ENCODE results near the gene XRN2. TPM values are rescaled to one million over a fixed set of nuclear protein-coding genes. Genes with fewer than 3 reads are reported as not detected.

Gene XRN2
- polyA plus RNA-seq, 4 donors = 21.9 to 51.2 (median 26.3) TPM

DNA sequence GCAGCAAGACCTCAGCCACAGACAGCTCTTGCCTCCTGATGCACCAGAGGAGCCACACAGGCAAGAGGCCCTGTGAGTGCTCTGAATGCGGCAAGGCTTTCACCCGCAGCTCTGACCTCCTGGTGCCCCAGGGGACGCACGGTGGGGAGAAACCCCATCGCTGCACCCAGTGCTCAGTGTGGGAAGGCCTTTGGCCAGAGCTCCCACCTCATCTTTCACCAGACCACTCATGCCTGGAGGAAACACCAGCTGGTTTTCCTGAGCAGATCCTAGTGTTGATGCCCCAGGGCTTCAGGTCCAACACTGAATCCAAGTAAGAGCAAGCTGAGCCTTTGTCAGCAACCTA lies 37.0 kb upstream of the XRN2 start:
- H3K36me3 ChIP-seq (ENCODE audit: control insufficient read depth in 3 of 3, insufficient read depth in 2 of 3, low read depth in 1 of 3, low read length in 3 of 3) = no peaks in the 10 kb centered on the region
- DNase-seq (no peak), FAIRE-seq (no peak)
- 91 to 100% (median 91%) methylated on average over 5 of the region's 5 CpGs for WGBS, 3 donors
- no peak overlapping the region for H3K27ac ChIP-seq (ENCODE audit: low read depth in 1 of 3, low read length in 2 of 3)
- no peaks in the 10 kb centered on the region for H3K9me3 ChIP-seq (ENCODE audit: control insufficient read depth in 2 of 2, insufficient read depth in 1 of 2, low read depth in 1 of 2, low read length in 1 of 2)
- H3K4me3 ChIP-seq (ENCODE audit: low read depth in 1 of 3, low read length in 3 of 3) = no peak overlapping the region
- peaks cover 0 to 2% (median 0%) of the 10 kb centered on the region in 3 donors for H3K27me3 ChIP-seq (ENCODE audit: control insufficient read depth in 3 of 3, insufficient read depth in 3 of 3, low read length in 3 of 3)
- H3K4me1 ChIP-seq (ENCODE audit: control insufficient read depth in 3 of 3, insufficient read depth in 2 of 3, low read depth in 1 of 3, low read length in 2 of 3) = no peaks in the 10 kb centered on the region

- peaks cover 0 to 2% (median 0%) of the 10 kb centered on the region in 3 donors for H3K27me3 ChIP-seq (ENCODE audit: control insufficient read depth in 3 of 3, insufficient read depth in 3 of 3, low read length in 3 of 3)
- no peak overlapping the region for H3K4me3 ChIP-seq (ENCODE audit: low read depth in 1 of 3, low read length in 3 of 3)
- H3K9me3 ChIP-seq (ENCODE audit: control insufficient read depth in 2 of 2, insufficient read depth in 1 of 2, low read depth in 1 of 2, low read length in 1 of 2) = no peaks in the 10 kb centered on the region
- no peak overlapping the region for H3K27ac ChIP-seq (ENCODE audit: low read depth in 1 of 3, low read length in 2 of 3)
- 47 to 54% (median 50%) methylated on average over 2 of the region's 2 CpGs for WGBS, 3 donors
- DNase-seq (no peak), FAIRE-seq (no peak)
- no peaks in the 10 kb centered on the region for H3K4me1 ChIP-seq (ENCODE audit: control insufficient read depth in 3 of 3, insufficient read depth in 2 of 3, low read depth in 1 of 3, low read length in 2 of 3)
- no peaks in the 10 kb centered on the region for H3K36me3 ChIP-seq (ENCODE audit: control insufficient read depth in 3 of 3, insufficient read depth in 2 of 3, low read depth in 1 of 3, low read length in 3 of 3)
Measured at GRCh38 chr20:21269772-21270171, 33.4 kb upstream of the XRN2 start.

DNA sequence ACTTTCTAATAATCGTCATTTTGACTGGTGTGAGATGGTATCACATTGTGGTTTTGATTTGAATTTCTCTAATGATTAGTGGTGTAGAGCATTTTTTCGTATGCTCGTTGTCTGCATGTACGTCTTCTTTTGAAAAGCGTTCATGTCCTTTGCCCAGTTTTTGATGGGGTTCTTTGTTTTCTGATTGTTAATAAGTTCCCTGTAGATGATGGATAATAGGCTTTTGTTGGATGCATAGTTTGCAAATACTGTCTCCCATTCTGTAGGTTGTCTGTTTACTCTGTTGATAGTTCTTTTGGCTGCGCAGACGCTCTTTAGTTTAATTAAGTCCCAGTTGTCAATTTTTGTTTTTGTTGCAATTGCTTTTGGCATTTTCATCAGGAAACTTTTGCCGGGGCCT lies 32.3 kb upstream of the XRN2 start:
- Histone ChIP-seq H3K4me3 (ENCODE audit: low read depth in 1 of 3, low read length in 3 of 3) (no peak overlapping the region), H3K36me3 (ENCODE audit: control insufficient read depth in 3 of 3, insufficient read depth in 2 of 3, low read depth in 1 of 3, low read length in 3 of 3) (no peaks in the 10 kb centered on the region), H3K4me1 (ENCODE audit: control insufficient read depth in 3 of 3, insufficient read depth in 2 of 3, low read depth in 1 of 3, low read length in 2 of 3) (no peaks in the 10 kb centered on the region), H3K27me3 (ENCODE audit: control insufficient read depth in 3 of 3, insufficient read depth in 3 of 3, low read length in 3 of 3) (peaks cover 0 to 2% (median 0%) of the 10 kb centered on the region in 3 donors), H3K27ac (ENCODE audit: low read depth in 1 of 3, low read length in 2 of 3) (no peak overlapping the region), H3K9me3 (ENCODE audit: control insufficient read depth in 2 of 2, insufficient read depth in 1 of 2, low read depth in 1 of 2, low read length in 1 of 2) (no peaks in the 10 kb centered on the region)
- DNase-seq = no peak
- FAIRE-seq = no peak
- 69 to 87% (median 85%) methylated on average over 8 of the region's 8 CpGs for WGBS, 3 donors

- H3K27me3 ChIP-seq (ENCODE audit: control insufficient read depth in 3 of 3, insufficient read depth in 3 of 3, low read length in 3 of 3) = peaks cover 0 to 2% (median 0%) of the 10 kb centered on the region in 3 donors
Measured at GRCh38 chr20:21272279-21272678, 30.9 kb upstream of the XRN2 start.

GRCh38 chr20:21272679-21273078 lies 30.5 kb upstream of the XRN2 start:
- WGBS, 3 donors = 78 to 85% (median 78%) methylated on average over 3 of the region's 3 CpGs
- Histone ChIP-seq H3K36me3 (ENCODE audit: control insufficient read depth in 3 of 3, insufficient read depth in 2 of 3, low read depth in 1 of 3, low read length in 3 of 3) (no peaks in the 10 kb centered on the region), H3K4me1 (ENCODE audit: control insufficient read depth in 3 of 3, insufficient read depth in 2 of 3, low read depth in 1 of 3, low read length in 2 of 3) (no peaks in the 10 kb centered on the region), H3K9me3 (ENCODE audit: control insufficient read depth in 2 of 2, insufficient read depth in 1 of 2, low read depth in 1 of 2, low read length in 1 of 2) (no peaks in the 10 kb centered on the region), H3K4me3 (ENCODE audit: low read depth in 1 of 3, low read length in 3 of 3) (no peak overlapping the region), H3K27ac (ENCODE audit: low read depth in 1 of 3, low read length in 2 of 3) (no peak overlapping the region), H3K27me3 (ENCODE audit: control insufficient read depth in 3 of 3, insufficient read depth in 3 of 3, low read length in 3 of 3) (peaks cover 0 to 2% (median 0%) of the 10 kb centered on the region in 3 donors)
- no peak for FAIRE-seq
- no peak for DNase-seq

More at GRCh38 chr20:21272279-21272678, 30.9 kb upstream of the XRN2 start:
- no peak for FAIRE-seq
- no peak overlapping the region for H3K27ac ChIP-seq (ENCODE audit: low read depth in 1 of 3, low read length in 2 of 3)
- no peaks in the 10 kb centered on the region for H3K4me1 ChIP-seq (ENCODE audit: control insufficient read depth in 3 of 3, insufficient read depth in 2 of 3, low read depth in 1 of 3, low read length in 2 of 3)
- DNase-seq = no peak
- H3K9me3 ChIP-seq (ENCODE audit: control insufficient read depth in 2 of 2, insufficient read depth in 1 of 2, low read depth in 1 of 2, low read length in 1 of 2) = no peaks in the 10 kb centered on the region
- no peaks in the 10 kb centered on the region for H3K36me3 ChIP-seq (ENCODE audit: control insufficient read depth in 3 of 3, insufficient read depth in 2 of 3, low read depth in 1 of 3, low read length in 3 of 3)
- no peak overlapping the region for H3K4me3 ChIP-seq (ENCODE audit: low read depth in 1 of 3, low read length in 3 of 3)

- Histone ChIP-seq H3K36me3 (ENCODE audit: control insufficient read depth in 3 of 3, insufficient read depth in 2 of 3, low read depth in 1 of 3, low read length in 3 of 3) (no peaks in the 10 kb centered on the region), H3K4me3 (ENCODE audit: low read depth in 1 of 3, low read length in 3 of 3) (no peak overlapping the region), H3K27me3 (ENCODE audit: control insufficient read depth in 3 of 3, insufficient read depth in 3 of 3, low read length in 3 of 3) (peaks cover 0 to 2% (median 0%) of the 10 kb centered on the region in 3 donors), H3K4me1 (ENCODE audit: control insufficient read depth in 3 of 3, insufficient read depth in 2 of 3, low read depth in 1 of 3, low read length in 2 of 3) (no peaks in the 10 kb centered on the region), H3K9me3 (ENCODE audit: control insufficient read depth in 2 of 2, insufficient read depth in 1 of 2, low read depth in 1 of 2, low read length in 1 of 2) (no peaks in the 10 kb centered on the region), H3K27ac (ENCODE audit: low read depth in 1 of 3, low read length in 2 of 3) (no peak overlapping the region)
- no peak for FAIRE-seq
- WGBS, 3 donors = 81 to 86% (median 83%) methylated on average over 8 of the region's 8 CpGs
- DNase-seq = no peak
Measured at GRCh38 chr20:21273755-21274386, 29.3 kb upstream of the XRN2 start.

DNA sequence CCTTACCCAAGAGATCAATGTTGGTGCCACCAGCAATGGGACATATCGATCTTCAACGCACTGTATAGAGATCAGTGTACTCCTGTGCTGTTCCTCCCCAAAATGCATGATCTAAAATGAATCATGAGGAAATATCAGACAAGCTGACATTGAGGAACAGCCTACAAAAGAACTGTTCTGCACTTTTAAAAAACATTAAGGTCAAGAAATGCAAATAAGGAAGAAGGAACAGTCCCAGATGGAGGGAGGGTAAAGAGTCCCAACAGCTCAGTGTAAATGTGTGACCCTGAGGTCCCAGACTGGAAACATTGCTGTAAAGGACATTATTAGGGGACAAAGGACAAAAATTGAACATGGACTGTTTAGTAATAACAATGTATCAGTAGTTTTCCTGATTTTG lies 24.3 kb upstream of the XRN2 start:
- Histone ChIP-seq H3K27ac (ENCODE audit: low read depth in 1 of 3, low read length in 2 of 3) (no peak overlapping the region), H3K4me1 (ENCODE audit: control insufficient read depth in 3 of 3, insufficient read depth in 2 of 3, low read depth in 1 of 3, low read length in 2 of 3) (peaks cover 0 to 3% (median 0%) of the 10 kb centered on the region in 3 donors), H3K4me3 (ENCODE audit: low read depth in 1 of 3, low read length in 3 of 3) (no peak overlapping the region), H3K9me3 (ENCODE audit: control insufficient read depth in 2 of 2, insufficient read depth in 1 of 2, low read depth in 1 of 2, low read length in 1 of 2) (no peaks in the 10 kb centered on the region), H3K36me3 (ENCODE audit: control insufficient read depth in 3 of 3, insufficient read depth in 2 of 3, low read depth in 1 of 3, low read length in 3 of 3) (no peaks in the 10 kb centered on the region), H3K27me3 (ENCODE audit: control insufficient read depth in 3 of 3, insufficient read depth in 3 of 3, low read length in 3 of 3) (no peaks in the 10 kb centered on the region)
- no peak for FAIRE-seq
- WGBS, 3 donors = 95 to 98% (median 97%) methylated on average over 2 of the region's 2 CpGs
- DNase-seq = no peak

- DNase-seq (no peak), FAIRE-seq (no peak)
- no peak overlapping the region for H3K4me3 ChIP-seq (ENCODE audit: low read depth in 1 of 3, low read length in 3 of 3)
- no peaks in the 10 kb centered on the region for H3K27me3 ChIP-seq (ENCODE audit: control insufficient read depth in 3 of 3, insufficient read depth in 3 of 3, low read length in 3 of 3)
- H3K9me3 ChIP-seq (ENCODE audit: control insufficient read depth in 2 of 2, insufficient read depth in 1 of 2, low read depth in 1 of 2, low read length in 1 of 2) = no peaks in the 10 kb centered on the region
- no peaks in the 10 kb centered on the region for H3K36me3 ChIP-seq (ENCODE audit: control insufficient read depth in 3 of 3, insufficient read depth in 2 of 3, low read depth in 1 of 3, low read length in 3 of 3)
- peaks cover 0 to 3% (median 0%) of the 10 kb centered on the region in 3 donors for H3K4me1 ChIP-seq (ENCODE audit: control insufficient read depth in 3 of 3, insufficient read depth in 2 of 3, low read depth in 1 of 3, low read length in 2 of 3)
- WGBS, 3 donors = 48 to 58% (median 50%) methylated on average over 7 of the region's 7 CpGs
- H3K27ac ChIP-seq (ENCODE audit: low read depth in 1 of 3, low read length in 2 of 3) = no peak overlapping the region
Measured at GRCh38 chr20:21279706-21280521, 23.2 kb upstream of the XRN2 start.
